Myocyte (in vitro differentiated cells): Measurements from ENCODE around the gene VSIR. TPM values are rescaled to one million over a fixed set of nuclear protein-coding genes. Genes with fewer than 3 reads are reported as not detected.

Experiments used
- DNase-seq: peaks from one replicate; pipeline ENCODE4 v3.0.0-alpha.2; 2012; ENCODE audit warnings: low read depth
- total RNA-seq: library from RNA; depleted of rRNA; stranded (reverse); fragments of >200 nt; gene quantifications from 2 replicates; pipeline ENCODE4 v1.2.3, GENCODE V29; 2014

Gene VSIR
- total RNA-seq, 1 donor from 2014 or later: 41.2 TPM

- DNase-seq: no peak
Observed at GRCh38 chr10:71735709-71736569, 37.4 kb downstream of the VSIR start.

GRCh38 chr10:71734797-71735196 lies 38.5 kb downstream of the VSIR start:
- no peak for DNase-seq

GRCh38 chr10:71731791-71732190 lies 41.5 kb downstream of the VSIR start:
- DNase-seq: no peak

- no peak for DNase-seq
Observed at GRCh38 chr10:71729161-71729636, 44.1 kb downstream of the VSIR start.

- peak; percentile 90 for DNase-seq
Observed at GRCh38 chr10:71727738-71728737, 45.3 kb downstream of the VSIR start.

GRCh38 chr10:71727105-71727737 lies 46.1 kb downstream of the VSIR start:
- DNase-seq: no peak

GRCh38 chr10:71726580-71727104 lies 46.7 kb downstream of the VSIR start:
- DNase-seq: no peak

- no peak for DNase-seq
Observed at GRCh38 chr10:71725998-71726579, 47.2 kb downstream of the VSIR start.

GRCh38 chr10:71725249-71725648 lies 48.1 kb downstream of the VSIR start:
- no peak for DNase-seq

GRCh38 chr10:71724539-71724938 lies 48.8 kb downstream of the VSIR start:
- DNase-seq: no peak

GRCh38 chr10:71723311-71723710 lies 50.0 kb downstream of the VSIR start:
- no peak for DNase-seq

- DNase-seq: no peak
Observed at GRCh38 chr10:71722849-71723248, 50.5 kb downstream of the VSIR start.

- no peak for DNase-seq
Observed at GRCh38 chr10:71721313-71721712, 52.0 kb downstream of the VSIR start.

- no peak for DNase-seq
Observed at GRCh38 chr10:71720288-71720687, 53.0 kb downstream of the VSIR start.

GRCh38 chr10:71719464-71720201 lies 53.7 kb downstream of the VSIR start, which contains the start of gene C10orf105:
C10orf105 (minus strand) TSS chr10:71719778; CDS start chr10:71716337, 3,441 bp downstream.
- no peak for DNase-seq

GRCh38 chr10:71719042-71719441 lies 54.3 kb downstream of the VSIR start:
- DNase-seq: no peak

- no peak for DNase-seq
Observed at GRCh38 chr10:71718165-71718698, 55.1 kb downstream of the VSIR start.

GRCh38 chr10:71717551-71717951 lies 55.8 kb downstream of the VSIR start:
- DNase-seq: no peak

GRCh38 chr10:71717056-71717455 lies 56.3 kb downstream of the VSIR start:
- DNase-seq: no peak

GRCh38 chr10:71716426-71716825 lies 56.9 kb downstream of the VSIR start:
- no peak for DNase-seq
